OCI-LY3 (cell line): ENCODE results near the gene ANO4.

ENCODE experiments used
- H2AFZ ChIP-seq: fragments of 200-600, 300-600 bp; shearing (Covaris generic); 2 replicates; pipeline ENCODE4 v1.6.0; 2014; ENCODE audit warnings: antibody characterized with exemption, low read depth, low read length
- H3K27ac ChIP-seq: fragments of 200-600, 300-600 bp; sonication (generic); 2 replicates; pipeline ENCODE4 v1.5.1; 2014; ENCODE audit warnings: mild to moderate bottlenecking, low read length, moderate library complexity, mixed read lengths
- H3K27me3 ChIP-seq: fragments of 200-600, 300-600 bp; sonication (generic); 2 replicates; pipeline ENCODE4 v1.6.1; 2014; ENCODE audit warnings: low read depth, low read length, mixed read lengths
- H3K36me3 ChIP-seq: fragments of 200-600, 300-600 bp; sonication (generic); replicated peaks from 2 replicates; pipeline ENCODE3; 2014; ENCODE audit warnings: low read depth, low read length, mixed read lengths
- H3K4me1 ChIP-seq: fragments of 300-600, 200-600 bp; sonication (generic); 2 replicates; pipeline ENCODE4 v1.6.1; 2014; ENCODE audit warnings: low read length, mixed read lengths
- H3K4me2 ChIP-seq: fragments of 200-600, 300-600 bp; sonication (generic); 2 replicates; pipeline ENCODE4 v1.6.1; 2014; ENCODE audit warnings: low read length, mixed read lengths
- H3K4me3 ChIP-seq: fragments of 300-600, 200-600 bp; sonication (generic); 2 replicates; pipeline ENCODE4 v1.5.1; 2014; ENCODE audit warnings: antibody characterized with exemption, mild to moderate bottlenecking, low read length, moderate library complexity
- H3K79me2 ChIP-seq: fragments of 300-600, 200-600 bp; shearing (Covaris generic); 2 replicates; pipeline ENCODE4 v1.6.1; 2014; ENCODE audit warnings: mild to moderate bottlenecking, low read length, mixed read lengths
- H3K9ac ChIP-seq: fragments of 300-600, 200-600 bp; shearing (Covaris generic); 2 replicates; pipeline ENCODE4 v1.6.0; 2014; ENCODE audit warnings: mild to moderate bottlenecking, low read length, moderate library complexity
- H3K9me3 ChIP-seq: fragments of 200-600, 300-600 bp; shearing (Covaris generic); 2 replicates; pipeline ENCODE4 v1.6.1; 2014; ENCODE audit warnings: low read length, mixed read lengths; ENCODE audit not compliant: insufficient read depth
- H4K20me1 ChIP-seq: fragments of 200-600, 300-600 bp; sonication (generic); 2 replicates; pipeline ENCODE4 v1.6.1; 2016; ENCODE audit warnings: low read length, mixed read lengths; ENCODE audit not compliant: insufficient read depth
- CTCF ChIP-seq: fragments of 200-600, 300-600 bp; sonication (generic); IDR thresholded peaks from 2 replicates; pipeline ENCODE4 v1.5.1; 2014; ENCODE audit warnings: antibody characterized with exemption, low read length, low read depth
- EZH2phosphoT487 ChIP-seq: fragments of 200-600 bp; shearing (Covaris generic); IDR thresholded peaks from 2 replicates; pipeline ENCODE4 v1.6.1; 2018; ENCODE audit warnings: antibody characterized with exemption, mixed run types, low read depth

The ANO4 gene

GRCh38 chr12:101010896-101011295 lies 216.3 kb downstream of the ANO4 start:
- H3K4me3 ChIP-seq: no peak overlapping the region
- TF ChIP-seq CTCF: no peak
- TF ChIP-seq EZH2phosphoT487: no peak
- H3K4me2 ChIP-seq: no peak overlapping the region
- H2AFZ ChIP-seq: no peak overlapping the region
- H3K4me1 ChIP-seq: no peaks in the 10 kb centered on the region
- H3K27ac ChIP-seq: no peak overlapping the region
- H3K9me3 ChIP-seq: peaks cover 7% of the 10 kb centered on the region; the same call in 1 of the 2 replicates
- no peaks in the 10 kb centered on the region for H4K20me1 ChIP-seq
- H3K36me3 ChIP-seq: no peaks in the 10 kb centered on the region
- H3K9ac ChIP-seq: no peak overlapping the region
- no peaks in the 10 kb centered on the region for H3K79me2 ChIP-seq
- no peaks in the 10 kb centered on the region for H3K27me3 ChIP-seq

- Histone ChIP-seq H3K36me3 (no peaks in the 10 kb centered on the region), H2AFZ (no peak overlapping the region)
These were observed 219.4 kb downstream of the ANO4 start for GRCh38 chr12:101013993-101014392.

GRCh38 chr12:101015044-101015443 lies 220.5 kb downstream of the ANO4 start:
- H4K20me1 ChIP-seq: no peaks in the 10 kb centered on the region
- H3K27ac ChIP-seq: no peak overlapping the region
- H3K4me1 ChIP-seq: no peaks in the 10 kb centered on the region
- H3K4me3 ChIP-seq: no peak overlapping the region
- TF ChIP-seq CTCF (no peak), EZH2phosphoT487 (no peak)
- no peaks in the 10 kb centered on the region for H3K79me2 ChIP-seq
- no peaks in the 10 kb centered on the region for H3K9me3 ChIP-seq
- no peaks in the 10 kb centered on the region for H3K36me3 ChIP-seq
- H3K9ac ChIP-seq: no peak overlapping the region
- H3K4me2 ChIP-seq: no peak overlapping the region
- H3K27me3 ChIP-seq: no peaks in the 10 kb centered on the region
- no peak overlapping the region for H2AFZ ChIP-seq

More at GRCh38 chr12:101013993-101014392, 219.4 kb downstream of the ANO4 start:
- Histone ChIP-seq H4K20me1 (no peaks in the 10 kb centered on the region), H3K79me2 (no peaks in the 10 kb centered on the region), H3K4me2 (no peak overlapping the region), H3K9me3 (no peaks in the 10 kb centered on the region), H3K27me3 (no peaks in the 10 kb centered on the region), H3K4me1 (no peaks in the 10 kb centered on the region), H3K9ac (no peak overlapping the region), H3K4me3 (no peak overlapping the region), H3K27ac (no peak overlapping the region)
- TF ChIP-seq EZH2phosphoT487: no peak
- no peak for TF ChIP-seq CTCF

- H3K27me3 ChIP-seq: peaks cover 4% of the 10 kb centered on the region; the same call in 1 of the 2 replicates
- no peak overlapping the region for H3K4me2 ChIP-seq
- H3K4me1 ChIP-seq: no peaks in the 10 kb centered on the region
- TF ChIP-seq EZH2phosphoT487 (no peak), CTCF (no peak)
- H4K20me1 ChIP-seq: no peaks in the 10 kb centered on the region
- no peak overlapping the region for H3K27ac ChIP-seq
- H2AFZ ChIP-seq: no peak overlapping the region
- H3K79me2 ChIP-seq: no peaks in the 10 kb centered on the region
- no peak overlapping the region for H3K9ac ChIP-seq
- H3K36me3 ChIP-seq: no peaks in the 10 kb centered on the region
- no peak overlapping the region for H3K4me3 ChIP-seq
- no peaks in the 10 kb centered on the region for H3K9me3 ChIP-seq
These were observed 224.0 kb downstream of the ANO4 start for GRCh38 chr12:101018540-101018939.
